H9 (cell line): ENCODE measurements around the gene GCH1. TPM values are rescaled to one million over a fixed set of nuclear protein-coding genes. Genes with fewer than 3 reads are reported as not detected.

ENCODE experiments used
- DNase-seq: peaks from one replicate; pipeline ENCODE4 v3.0.0-alpha.2; 2017
- H2AFZ ChIP-seq: one replicate; pipeline ENCODE4 v1.6.1; 2013; ENCODE audit warnings: mild to moderate bottlenecking, low read length, control low read depth, moderate library complexity
- H2AK5ac ChIP-seq: 2 replicates; pipeline ENCODE4 v1.6.1; 2013; ENCODE audit warnings: low read length, control low read depth, mixed read lengths; ENCODE audit not compliant: insufficient read length
- H2BK120ac ChIP-seq: one replicate; pipeline ENCODE4 v1.6.1; 2013; ENCODE audit warnings: low read depth, mild to moderate bottlenecking, low read length, control low read depth, inconsistent platforms; ENCODE audit not compliant: poor library complexity, severe bottlenecking
- H2BK12ac ChIP-seq: 2 replicates; pipeline ENCODE4 v1.6.1; 2013; ENCODE audit warnings: low read length, control low read depth, mixed read lengths, low read depth; ENCODE audit not compliant: insufficient read length
- H2BK15ac ChIP-seq: 2 replicates; pipeline ENCODE4 v1.6.1; 2013; ENCODE audit warnings: low read depth, low read length, control low read depth
- H2BK20ac ChIP-seq: one replicate; pipeline ENCODE4 v1.6.1; 2013; ENCODE audit warnings: low read depth, mild to moderate bottlenecking, low read length, control low read depth, inconsistent platforms; ENCODE audit not compliant: poor library complexity, severe bottlenecking
- H2BK5ac ChIP-seq: 2 replicates; pipeline ENCODE4 v1.6.1; 2013; ENCODE audit warnings: low read length, control low read depth, mixed read lengths; ENCODE audit not compliant: insufficient read length
- H3K14ac ChIP-seq: 2 replicates; pipeline ENCODE4 v1.6.1; 2013; ENCODE audit warnings: low read length, control low read depth; ENCODE audit not compliant: insufficient read depth
- H3K18ac ChIP-seq: 2 replicates; pipeline ENCODE4 v1.6.1; 2013; ENCODE audit warnings: low read depth, mild to moderate bottlenecking, mixed read lengths, low read length, control low read depth; ENCODE audit not compliant: insufficient read length
- H3K23ac ChIP-seq: 2 replicates; pipeline ENCODE4 v1.6.1; 2013; ENCODE audit warnings: low read length, control low read depth, mixed read lengths, low read depth; ENCODE audit not compliant: insufficient read length
- H3K23me2 ChIP-seq: 2 replicates; pipeline ENCODE4 v1.6.1; 2013; ENCODE audit warnings: low read depth, mild to moderate bottlenecking, mixed read lengths, low read length, control low read depth; ENCODE audit not compliant: insufficient read length, poor library complexity, severe bottlenecking
- H3K27ac ChIP-seq: 2 replicates; pipeline ENCODE4 v1.5.1; 2013; ENCODE audit warnings: low read length, control low read depth, mixed read lengths, low read depth; ENCODE audit not compliant: insufficient read length
- H3K27me3 ChIP-seq: 2 replicates; pipeline ENCODE4 v1.6.1; 2013; ENCODE audit warnings: low read length, control low read depth, inconsistent platforms; ENCODE audit not compliant: insufficient read depth
- H3K4ac ChIP-seq: 2 replicates; pipeline ENCODE4 v1.6.1; 2013; ENCODE audit warnings: low read depth, mild to moderate bottlenecking, control low read depth, inconsistent platforms, low read length, moderate library complexity
- H3K4me1 ChIP-seq: 2 replicates; pipeline ENCODE4 v1.6.1; 2013; ENCODE audit warnings: low read length, control low read depth, inconsistent platforms; ENCODE audit not compliant: insufficient read depth
- H3K4me2 ChIP-seq: 2 replicates; pipeline ENCODE4 v1.6.1; 2013; ENCODE audit warnings: low read length, control low read depth, mixed read lengths; ENCODE audit not compliant: insufficient read length, insufficient read depth
- H3K56ac ChIP-seq: 2 replicates; pipeline ENCODE4 v1.6.1; 2013; ENCODE audit warnings: low read depth, mild to moderate bottlenecking, mixed read lengths, low read length, control low read depth; ENCODE audit not compliant: insufficient read length
- H3K79me1 ChIP-seq: 2 replicates; pipeline ENCODE4 v1.6.1; 2013; ENCODE audit warnings: low read depth, mild to moderate bottlenecking, moderate library complexity, low read length, control low read depth, inconsistent platforms; ENCODE audit not compliant: insufficient read depth, poor library complexity, severe bottlenecking
- H3K79me2 ChIP-seq: 2 replicates; pipeline ENCODE4 v1.6.1; 2013; ENCODE audit warnings: low read length, control low read depth, inconsistent platforms; ENCODE audit not compliant: insufficient read depth
- H3K9ac ChIP-seq: 2 replicates; pipeline ENCODE4 v1.6.1; 2013; ENCODE audit warnings: low read length, control low read depth, mixed read lengths; ENCODE audit not compliant: insufficient read length; ENCODE audit errors: extremely low read depth
- H3K9me3 ChIP-seq: one replicate; pipeline ENCODE4 v1.6.1; 2013; ENCODE audit warnings: low read depth, low read length, inconsistent platforms; ENCODE audit not compliant: control insufficient read depth
- H3T11ph ChIP-seq: one replicate; pipeline ENCODE4 v1.6.1; 2013; ENCODE audit warnings: mild to moderate bottlenecking, low read length, control low read depth, inconsistent platforms
- H4K20me1 ChIP-seq: one replicate; pipeline ENCODE4 v1.6.1; 2013; ENCODE audit not compliant: control insufficient read depth, insufficient read length, insufficient read depth
- H4K5ac ChIP-seq: 2 replicates; pipeline ENCODE4 v1.6.1; 2013; ENCODE audit warnings: low read depth, mild to moderate bottlenecking, mixed read lengths, low read length, control low read depth; ENCODE audit not compliant: insufficient read length
- H4K8ac ChIP-seq: replicated peaks from 2 replicates; pipeline ENCODE4 v1.6.1; 2013; ENCODE audit warnings: low read length, control low read depth, mixed read lengths, low read depth; ENCODE audit not compliant: insufficient read length
- H4K91ac ChIP-seq: 2 replicates; pipeline ENCODE4 v1.6.1; 2013; ENCODE audit warnings: low read depth, mild to moderate bottlenecking, moderate library complexity, mixed read lengths, low read length, control low read depth; ENCODE audit not compliant: insufficient read length
- H3K27ac Mint-ChIP-seq, 3 experiments: 2 replicates in 2 of 3; 3 replicates in 1 of 3; pipeline ENCODE4 v1.8.0; 2020 to 2021; ENCODE audit warnings: mixed read lengths in 3 of 3, mild to moderate bottlenecking in 1 of 3, moderate library complexity in 1 of 3
- H3K27me3 Mint-ChIP-seq: 2 replicates; pipeline ENCODE4 v1.8.0; 2021; ENCODE audit warnings: low read depth, mild to moderate bottlenecking, moderate library complexity, mixed read lengths
- H3K36me3 Mint-ChIP-seq, 3 experiments: 2 replicates in 2 of 3; 3 replicates in 1 of 3; pipeline ENCODE4 v1.8.0; 2020 to 2021; ENCODE audit warnings: low read depth in 3 of 3, mixed read lengths in 3 of 3; ENCODE audit not compliant: insufficient read depth in 1 of 3
- H3K4me1 Mint-ChIP-seq, 2 experiments: 2 replicates each; pipeline ENCODE4 v1.8.0; 2020; ENCODE audit warnings: mixed read lengths in 2 of 2
- H3K4me3 Mint-ChIP-seq, 2 experiments: 2 replicates in 1 of 2; 3 replicates in 1 of 2; pipeline ENCODE4 v1.8.0; 2020 to 2021; ENCODE audit warnings: mild to moderate bottlenecking in 2 of 2, mixed read lengths in 2 of 2, moderate library complexity in 1 of 2
- H3K9me3 Mint-ChIP-seq, 2 experiments: 2 replicates in 1 of 2; 3 replicates in 1 of 2; pipeline ENCODE4 v1.8.0; 2020; ENCODE audit warnings: mild to moderate bottlenecking in 2 of 2, mixed read lengths in 2 of 2, moderate library complexity in 1 of 2
- WGBS: extraction: QIAGEN DNeasy Blood & Tissue Kit; methylation state at CpG from one replicate; pipeline ENCODE4 v1.1.7; 2013; ENCODE audit warnings: missing lambda C conversion rate, low lambda C conversion rate, mixed read lengths; ENCODE audit not compliant: insufficient read length; ENCODE audit errors: extremely low coverage; 5-methylcytosine and 5-hydroxymethylcytosine counted together
- total RNA-seq: library from RNA; stranded (reverse); gene quantifications from 2 replicates; pipeline ENCODE4 v1.2.1, GENCODE V29; 2021
- TF ChIP-seq, protein P1 (sequence below): fragments of 200-600 bp; sonication (generic); conservative IDR thresholded peaks from 3 replicates; pipeline ENCODE4 v1.8.0; 2021; ENCODE audit warnings: antibody characterized with exemption, mild to moderate bottlenecking

GCH1 gene
- total RNA-seq, 1 experiment from 2014 or later, result 7.7 TPM

DNA sequence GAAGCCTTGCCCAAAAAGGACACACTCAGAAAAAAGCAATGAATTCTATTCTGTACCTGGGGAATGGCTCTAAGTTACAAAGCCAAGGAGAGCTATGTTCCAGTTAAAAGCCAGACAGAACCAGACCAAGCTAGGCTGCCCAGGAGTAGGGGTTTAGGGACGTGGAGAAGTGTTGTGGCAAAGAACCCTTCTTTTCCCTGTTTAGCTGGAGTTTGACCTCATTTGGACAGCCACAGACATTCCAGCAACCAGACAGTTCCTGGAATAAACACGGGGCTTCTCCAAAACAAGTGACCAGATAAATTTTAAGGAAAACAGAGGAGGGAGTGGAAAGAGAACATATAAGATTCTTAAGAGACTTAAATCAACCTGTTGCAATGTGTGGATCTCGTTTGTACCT lies 62.3 kb downstream of the GCH1 start:
- H2BK5ac ChIP-seq, result no peak overlapping the region
- no CpG with 5 or more reads among the region's 3 CpGs for WGBS
- no peak for DNase-seq
- no peaks in the 10 kb centered on the region for H4K20me1 ChIP-seq
- no peaks in the 10 kb centered on the region for H3K4me1 ChIP-seq
- no peaks in the 10 kb centered on the region for H3K9me3 ChIP-seq
- no peak overlapping the region for H2BK15ac ChIP-seq
- H3T11ph ChIP-seq, result no peak overlapping the region
- H2BK12ac ChIP-seq, result no peak overlapping the region
- no peak overlapping the region for H3K56ac ChIP-seq
- no peak overlapping the region for H4K91ac ChIP-seq
- H3K79me2 ChIP-seq, result no peaks in the 10 kb centered on the region
- Mint-ChIP-seq H3K27me3 (no peaks in the 10 kb centered on the region), H3K9me3 (no peaks in the 10 kb centered on the region), H3K27ac (no peak overlapping the region), H3K4me3 (no peak overlapping the region), H3K36me3 (peaks cover 8 to 10% (median 8%) of the 10 kb centered on the region in 3 experiments; a peak in 4 of 7 replicates), H3K4me1 (peaks cover 5 to 6% of the 10 kb centered on the region in 2 experiments)
- H3K79me1 ChIP-seq, result no peaks in the 10 kb centered on the region
- no peak overlapping the region for H3K18ac ChIP-seq
- H3K4ac ChIP-seq, result no peak overlapping the region
- no peak overlapping the region for H3K4me2 ChIP-seq
- no peak overlapping the region for H4K5ac ChIP-seq
- H2BK120ac ChIP-seq, result no peak overlapping the region
- H2AK5ac ChIP-seq, result no peak overlapping the region
- H3K23me2 ChIP-seq, result no peaks in the 10 kb centered on the region
- H3K14ac ChIP-seq, result no peak overlapping the region
- H3K23ac ChIP-seq, result no peak overlapping the region
- H2BK20ac ChIP-seq, result no peak overlapping the region
- TF ChIP-seq, protein P1, sequence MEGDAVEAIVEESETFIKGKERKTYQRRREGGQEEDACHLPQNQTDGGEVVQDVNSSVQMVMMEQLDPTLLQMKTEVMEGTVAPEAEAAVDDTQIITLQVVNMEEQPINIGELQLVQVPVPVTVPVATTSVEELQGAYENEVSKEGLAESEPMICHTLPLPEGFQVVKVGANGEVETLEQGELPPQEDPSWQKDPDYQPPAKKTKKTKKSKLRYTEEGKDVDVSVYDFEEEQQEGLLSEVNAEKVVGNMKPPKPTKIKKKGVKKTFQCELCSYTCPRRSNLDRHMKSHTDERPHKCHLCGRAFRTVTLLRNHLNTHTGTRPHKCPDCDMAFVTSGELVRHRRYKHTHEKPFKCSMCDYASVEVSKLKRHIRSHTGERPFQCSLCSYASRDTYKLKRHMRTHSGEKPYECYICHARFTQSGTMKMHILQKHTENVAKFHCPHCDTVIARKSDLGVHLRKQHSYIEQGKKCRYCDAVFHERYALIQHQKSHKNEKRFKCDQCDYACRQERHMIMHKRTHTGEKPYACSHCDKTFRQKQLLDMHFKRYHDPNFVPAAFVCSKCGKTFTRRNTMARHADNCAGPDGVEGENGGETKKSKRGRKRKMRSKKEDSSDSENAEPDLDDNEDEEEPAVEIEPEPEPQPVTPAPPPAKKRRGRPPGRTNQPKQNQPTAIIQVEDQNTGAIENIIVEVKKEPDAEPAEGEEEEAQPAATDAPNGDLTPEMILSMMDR, result no peak
- no peaks in the 10 kb centered on the region for H3K27me3 ChIP-seq
- no peak overlapping the region for H2AFZ ChIP-seq
- no peak overlapping the region for H4K8ac ChIP-seq
- no peak overlapping the region for H3K27ac ChIP-seq
- no peak overlapping the region for H3K9ac ChIP-seq
